Mesendoderm (in vitro differentiated cells): ENCODE results near the gene GPATCH3.

Source experiments
- DNase-seq: peaks from one replicate; pipeline ENCODE4 v3.0.0; 2013
- H2AK5ac ChIP-seq: 2 replicates; pipeline ENCODE4 v1.6.1; 2013; ENCODE audit warnings: low read length, inconsistent platforms
- H2BK120ac ChIP-seq: 2 replicates; pipeline ENCODE4 v1.6.1; 2013; ENCODE audit warnings: low read depth, mild to moderate bottlenecking, low read length, moderate library complexity, mixed read lengths
- H2BK15ac ChIP-seq: replicated peaks from 2 replicates; pipeline ENCODE4 v1.6.1; 2013; ENCODE audit warnings: low read depth, mild to moderate bottlenecking, moderate library complexity
- H2BK5ac ChIP-seq: 2 replicates; pipeline ENCODE4 v1.6.1; 2013; ENCODE audit warnings: low read length, inconsistent platforms
- H3K18ac ChIP-seq: 2 replicates; pipeline ENCODE4 v1.6.1; 2013; ENCODE audit warnings: mild to moderate bottlenecking, low read length, mixed read lengths
- H3K23ac ChIP-seq: one replicate; pipeline ENCODE4 v1.6.1; 2013; ENCODE audit warnings: low read length
- H3K27ac ChIP-seq: 2 replicates; pipeline ENCODE4 v1.5.1; 2013; ENCODE audit warnings: low read depth, mild to moderate bottlenecking, inconsistent platforms, low read length, moderate library complexity
- H3K27me3 ChIP-seq: 2 replicates; pipeline ENCODE4 v1.6.1; 2013; ENCODE audit warnings: low read length, control low read depth, mild to moderate bottlenecking, inconsistent platforms; ENCODE audit not compliant: insufficient read depth, poor library complexity
- H3K36me3 ChIP-seq: 2 replicates; pipeline ENCODE4 v1.6.1; 2013; ENCODE audit warnings: low read length, inconsistent platforms; ENCODE audit not compliant: control insufficient read depth, insufficient read depth
- H3K4ac ChIP-seq: one replicate; pipeline ENCODE4 v1.6.1; 2013; ENCODE audit warnings: low read depth, mild to moderate bottlenecking, low read length, moderate library complexity
- H3K4me1 ChIP-seq: 2 replicates; pipeline ENCODE4 v1.6.1; 2013; ENCODE audit warnings: low read depth, low read length, inconsistent platforms; ENCODE audit not compliant: control insufficient read depth
- H3K4me2 ChIP-seq: 2 replicates; pipeline ENCODE4 v1.6.1; 2013; ENCODE audit warnings: low read length
- H3K4me3 ChIP-seq: 2 replicates; pipeline ENCODE4 v1.5.1; 2013; ENCODE audit warnings: mild to moderate bottlenecking, low read length
- H3K56ac ChIP-seq: one replicate; pipeline ENCODE4 v1.6.1; 2013; ENCODE audit warnings: low read length
- H3K79me1 ChIP-seq: 2 replicates; pipeline ENCODE4 v1.6.1; 2013; ENCODE audit warnings: low read length, inconsistent platforms
- H3K79me2 ChIP-seq: 2 replicates; pipeline ENCODE4 v1.6.1; 2013; ENCODE audit warnings: mild to moderate bottlenecking, low read length; ENCODE audit not compliant: control insufficient read depth, insufficient read depth
- H3K9ac ChIP-seq: 2 replicates; pipeline ENCODE4 v1.6.1; 2013; ENCODE audit warnings: low read length, inconsistent platforms
- H4K5ac ChIP-seq: one replicate; pipeline ENCODE4 v1.6.1; 2013; ENCODE audit warnings: low read length
- H4K8ac ChIP-seq: one replicate; pipeline ENCODE4 v1.6.1; 2013; ENCODE audit warnings: low read depth, mild to moderate bottlenecking, control low read depth, low read length, moderate library complexity
- WGBS: extraction: QIAGEN DNeasy Blood & Tissue Kit; methylation state at CpG from one replicate; pipeline ENCODE4 v1.1.7; 2013; ENCODE audit warnings: low lambda C conversion rate, missing lambda C conversion rate; ENCODE audit not compliant: insufficient coverage; ENCODE audit errors: extremely low coverage; 5-methylcytosine and 5-hydroxymethylcytosine counted together

GPATCH3 gene

GRCh38 chr1:26861889-26862378 lies 38.3 kb downstream of the GPATCH3 start:
- Histone ChIP-seq H3K79me2 (no peaks in the 10 kb centered on the region), H4K8ac (no peak overlapping the region), H4K5ac (no peak overlapping the region), H3K27ac (no peak overlapping the region), H3K4me1 (peaks cover under 1% of the 10 kb centered on the region), H3K56ac (peak overlapping the region; percentile 71), H2BK15ac (no peak overlapping the region), H2BK5ac (no peak overlapping the region), H3K9ac (no peak overlapping the region), H3K36me3 (no peaks in the 10 kb centered on the region), H3K27me3 (no peaks in the 10 kb centered on the region), H2BK120ac (no peak overlapping the region), H3K4me2 (no peak overlapping the region), H2AK5ac (no peak overlapping the region), H3K79me1 (no peaks in the 10 kb centered on the region), H3K18ac (no peak overlapping the region), H3K23ac (no peak overlapping the region), H3K4ac (no peak overlapping the region), H3K4me3 (no peak overlapping the region)
- WGBS = no CpG with 5 or more reads among the region's 7 CpGs
- no peak for DNase-seq

DNA sequence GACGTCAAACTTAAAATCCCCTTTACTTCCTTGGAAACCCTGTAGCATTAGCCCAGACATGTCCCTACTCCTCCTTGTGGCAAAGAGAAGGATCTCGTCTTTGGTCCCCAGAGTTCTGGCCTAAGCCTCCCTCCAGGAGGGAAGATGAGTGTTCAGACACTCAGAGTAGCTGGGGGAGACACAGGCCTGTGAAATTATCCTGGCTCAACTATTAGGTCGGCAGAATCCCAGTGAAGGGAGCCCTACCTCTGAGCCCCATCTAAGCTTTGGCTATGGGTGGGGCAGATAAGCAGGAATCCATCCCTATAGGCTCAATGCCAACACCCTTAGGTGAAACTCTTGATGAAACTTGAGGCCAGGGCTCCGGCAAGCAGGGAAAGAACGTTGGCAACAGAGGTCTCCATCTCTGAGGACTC lies 39.0 kb downstream of the GPATCH3 start:
- no peak overlapping the region for H3K9ac ChIP-seq
- H3K4me2 ChIP-seq = no peak overlapping the region
- WGBS = no CpG with 5 or more reads among the region's 5 CpGs
- peaks cover 3% of the 10 kb centered on the region for H3K4me1 ChIP-seq
- no peak overlapping the region for H2AK5ac ChIP-seq
- H2BK15ac ChIP-seq = no peak overlapping the region
- peak overlapping the region; percentile 10 for H3K27ac ChIP-seq
- no peak overlapping the region for H4K5ac ChIP-seq
- no peaks in the 10 kb centered on the region for H3K36me3 ChIP-seq
- DNase-seq = peak; percentile 73
- no peaks in the 10 kb centered on the region for H3K79me2 ChIP-seq
- H2BK120ac ChIP-seq = no peak overlapping the region
- H3K79me1 ChIP-seq = no peaks in the 10 kb centered on the region
- H3K18ac ChIP-seq = no peak overlapping the region
- H3K4me3 ChIP-seq = no peak overlapping the region
- no peaks in the 10 kb centered on the region for H3K27me3 ChIP-seq
- peak overlapping the region; percentile 36 for H3K56ac ChIP-seq
- H3K4ac ChIP-seq = no peak overlapping the region
- H2BK5ac ChIP-seq = no peak overlapping the region
- no peak overlapping the region for H4K8ac ChIP-seq
- no peak overlapping the region for H3K23ac ChIP-seq

- H3K4me1 ChIP-seq = peaks cover 3% of the 10 kb centered on the region
- H3K23ac ChIP-seq = no peak overlapping the region
- H3K79me1 ChIP-seq = no peaks in the 10 kb centered on the region
- H2AK5ac ChIP-seq = no peak overlapping the region
- no peak overlapping the region for H2BK120ac ChIP-seq
- H2BK5ac ChIP-seq = no peak overlapping the region
- no peak overlapping the region for H4K8ac ChIP-seq
- no peak overlapping the region for H3K56ac ChIP-seq
- no peak overlapping the region for H3K18ac ChIP-seq
- H3K4ac ChIP-seq = no peak overlapping the region
- no peaks in the 10 kb centered on the region for H3K79me2 ChIP-seq
- no peak overlapping the region for H3K4me2 ChIP-seq
- no peak overlapping the region for H3K9ac ChIP-seq
- H3K27ac ChIP-seq = no peak overlapping the region
- no peak overlapping the region for H2BK15ac ChIP-seq
- H4K5ac ChIP-seq = no peak overlapping the region
- no peaks in the 10 kb centered on the region for H3K27me3 ChIP-seq
- no peaks in the 10 kb centered on the region for H3K36me3 ChIP-seq
- no peak overlapping the region for H3K4me3 ChIP-seq
- WGBS = no CpG with 5 or more reads among the region's 7 CpGs
- no peak for DNase-seq
These were observed 41.2 kb downstream of the GPATCH3 start for GRCh38 chr1:26858891-26859640.

DNA sequence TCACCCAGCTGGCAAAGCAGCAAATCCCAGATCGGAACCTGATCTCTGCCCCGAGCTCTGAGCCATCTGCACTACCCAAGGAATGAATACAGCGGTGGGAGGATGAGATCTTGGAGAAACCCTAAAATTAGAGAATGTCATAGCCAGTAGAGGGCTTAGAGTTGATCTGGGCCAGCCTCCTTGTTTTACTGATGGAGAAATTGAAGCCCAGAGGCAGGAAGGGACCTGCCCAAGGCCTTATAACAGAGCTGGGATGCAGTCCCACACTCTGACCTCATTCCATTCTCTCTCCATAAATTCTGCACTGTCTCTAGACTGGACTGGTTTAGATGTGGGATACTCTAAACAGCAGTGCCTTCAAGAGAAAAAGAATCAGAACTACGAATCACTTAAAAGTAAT lies 42.1 kb downstream of the GPATCH3 start:
- H3K4me1 ChIP-seq = peaks cover 3% of the 10 kb centered on the region
- no peak overlapping the region for H2BK120ac ChIP-seq
- no peaks in the 10 kb centered on the region for H3K79me1 ChIP-seq
- no peak overlapping the region for H3K56ac ChIP-seq
- H3K27me3 ChIP-seq = no peaks in the 10 kb centered on the region
- H3K9ac ChIP-seq = no peak overlapping the region
- H2BK5ac ChIP-seq = no peak overlapping the region
- H2AK5ac ChIP-seq = no peak overlapping the region
- H3K18ac ChIP-seq = no peak overlapping the region
- H3K4me3 ChIP-seq = no peak overlapping the region
- no peak overlapping the region for H3K4me2 ChIP-seq
- H3K27ac ChIP-seq = no peak overlapping the region
- no peak overlapping the region for H4K5ac ChIP-seq
- no peak overlapping the region for H2BK15ac ChIP-seq
- no peak overlapping the region for H4K8ac ChIP-seq
- H3K23ac ChIP-seq = no peak overlapping the region
- H3K79me2 ChIP-seq = no peaks in the 10 kb centered on the region
- no peak for DNase-seq
- no CpG with 5 or more reads among the region's 4 CpGs for WGBS
- no peaks in the 10 kb centered on the region for H3K36me3 ChIP-seq
- H3K4ac ChIP-seq = no peak overlapping the region

DNA sequence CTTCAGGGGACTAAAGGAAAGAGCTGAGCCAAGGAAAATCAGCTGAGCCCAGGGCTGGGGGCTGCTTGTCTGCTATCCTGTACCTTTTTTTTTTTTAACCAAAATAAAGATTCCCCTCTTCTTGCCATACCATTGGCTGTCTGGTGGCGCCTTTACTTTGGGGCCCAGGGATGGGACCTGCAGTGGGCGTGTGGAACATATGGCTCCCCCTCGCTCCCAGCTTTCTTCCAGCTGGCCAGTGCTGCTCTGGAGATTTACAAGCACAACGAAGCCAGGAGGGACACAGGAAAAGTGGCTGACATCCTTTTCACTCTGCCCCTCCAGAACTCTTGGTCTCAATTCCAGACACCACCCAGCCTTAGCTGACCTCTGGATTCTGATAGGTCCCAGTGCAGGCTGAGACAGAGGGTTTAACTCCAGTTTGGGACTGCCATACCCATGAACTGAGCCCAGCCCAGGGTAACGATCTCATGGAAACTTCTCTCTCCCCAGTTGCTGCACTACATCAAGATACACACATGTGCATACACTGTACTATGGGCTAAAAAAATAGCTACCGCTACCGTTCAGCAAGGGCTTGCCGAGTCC lies 42.7 kb downstream of the GPATCH3 start:
- H4K8ac ChIP-seq = no peak overlapping the region
- H3K36me3 ChIP-seq = peaks cover under 1% of the 10 kb centered on the region
- H2BK120ac ChIP-seq = no peak overlapping the region
- no peak overlapping the region for H3K23ac ChIP-seq
- peaks cover 3% of the 10 kb centered on the region for H3K4me1 ChIP-seq
- no peaks in the 10 kb centered on the region for H3K79me1 ChIP-seq
- no peaks in the 10 kb centered on the region for H3K27me3 ChIP-seq
- H3K27ac ChIP-seq = no peak overlapping the region
- H4K5ac ChIP-seq = no peak overlapping the region
- H2BK5ac ChIP-seq = no peak overlapping the region
- no CpG with 5 or more reads among the region's 8 CpGs for WGBS
- no peaks in the 10 kb centered on the region for H3K79me2 ChIP-seq
- H3K56ac ChIP-seq = no peak overlapping the region
- no peak overlapping the region for H2AK5ac ChIP-seq
- no peak overlapping the region for H3K4me3 ChIP-seq
- no peak overlapping the region for H2BK15ac ChIP-seq
- no peak overlapping the region for H3K4ac ChIP-seq
- H3K9ac ChIP-seq = no peak overlapping the region
- H3K4me2 ChIP-seq = no peak overlapping the region
- DNase-seq = no peak
- H3K18ac ChIP-seq = no peak overlapping the region
